Endothelial cell of umbilical vein (primary cell): ENCODE results near the gene CNNM3. TPM values are rescaled to one million over a fixed set of nuclear protein-coding genes. Genes with fewer than 3 reads are reported as not detected.

Source experiments
- BruUV-seq: library from RNA; stranded (reverse); fragments of 400-500 nt; replicated peaks from 2 replicates; lab custom pipeline; 2021; lab: Mats Ljungman, UMichigan
- CTCF ChIA-PET: fragments of 300-600, 350-600 bp; sonication (Branson Sonifier 250); formaldehyde crosslinking; loops from one replicate; lab custom pipeline; 2021; ENCODE audit warnings: antibody characterized with exemption, inconsistent platforms; lab: Charles Lee
- POLR2A ChIA-PET: fragments of 300-600, 350-600 bp; sonication (Branson Sonifier 250); formaldehyde crosslinking; loops from one replicate; lab custom pipeline; 2021; ENCODE audit warnings: antibody characterized with exemption, inconsistent platforms; lab: Charles Lee
- DNase-seq: peaks from one replicate; pipeline ENCODE4 v3.0.0-alpha.2; 2011; ENCODE audit warnings: low read depth, low spot score
- FAIRE-seq: peaks from 2 replicates; lab custom pipeline; 2011; peaks lifted over from hg19 to GRCh38; lab: Jason Lieb, UNC
- H2AFZ ChIP-seq: 2 replicates; pipeline ENCODE4 v1.6.0; 2012; ENCODE audit warnings: low read depth, low read length, control low read depth, inconsistent platforms
- H3K27ac ChIP-seq: 2 replicates; pipeline ENCODE4 v1.5.1; 2011; ENCODE audit warnings: low read depth, mild to moderate bottlenecking, control low read depth, low read length, moderate library complexity; ENCODE audit not compliant: insufficient read depth
- H3K27me3 ChIP-seq, 2 experiments: 2 replicates each; pipeline versions ENCODE4 v1.6.0 to v1.6.1; 2011; ENCODE audit warnings: low read length in 2 of 2, mixed read lengths in 1 of 2; ENCODE audit not compliant: control insufficient read depth in 2 of 2, insufficient read depth in 2 of 2
- H3K36me3 ChIP-seq, 2 experiments: 2 replicates in 1 of 2; 3 replicates in 1 of 2; pipeline ENCODE4 v1.5.1; 2011; ENCODE audit warnings: low read length in 2 of 2, mild to moderate bottlenecking in 1 of 2, moderate library complexity in 1 of 2; ENCODE audit not compliant: control insufficient read depth in 2 of 2, insufficient read depth in 2 of 2; ENCODE audit errors: extremely low read depth in 1 of 2
- H3K4me1 ChIP-seq: 3 replicates; pipeline ENCODE4 v1.5.1; 2011; ENCODE audit warnings: mild to moderate bottlenecking, low read length; ENCODE audit not compliant: control insufficient read depth, insufficient read depth; ENCODE audit errors: extremely low read depth
- H3K4me2 ChIP-seq: 2 replicates; pipeline ENCODE4 v1.6.1; 2011; ENCODE audit warnings: low read length, control low read depth, mixed read lengths; ENCODE audit not compliant: insufficient read depth
- H3K4me3 ChIP-seq, 3 experiments: fragments of 200-600 bp in 1 of 3; sonication (generic), shearing (Covaris generic) in 1 of 3; replicated peaks in 1 of 3; 2 replicates each; pipeline ENCODE4 v1.5.1; 2011 to 2016; ENCODE audit warnings: control low read depth in 3 of 3, low read length in 3 of 3, mild to moderate bottlenecking in 2 of 3, inconsistent platforms in 1 of 3, low read depth in 1 of 3, moderate library complexity in 1 of 3; ENCODE audit not compliant: insufficient read depth in 1 of 3
- H3K79me2 ChIP-seq: 2 replicates; pipeline ENCODE4 v1.6.0; 2012; ENCODE audit warnings: low read length, inconsistent platforms; ENCODE audit not compliant: control insufficient read depth, insufficient read depth
- H3K9ac ChIP-seq: replicated peaks from 2 replicates; pipeline ENCODE3; 2011; ENCODE audit warnings: low read length, control low read depth; ENCODE audit not compliant: insufficient read depth; ENCODE audit errors: extremely low read depth
- H3K9me1 ChIP-seq: replicated peaks from 3 replicates; pipeline ENCODE4 v1.6.0; 2011; ENCODE audit warnings: mild to moderate bottlenecking, low read length; ENCODE audit not compliant: control insufficient read depth, insufficient read depth; ENCODE audit errors: extremely low read depth
- H3K9me3 ChIP-seq: replicated peaks from 2 replicates; pipeline ENCODE4 v1.5.1; 2012; ENCODE audit warnings: low read length, inconsistent platforms; ENCODE audit not compliant: control insufficient read depth, insufficient read depth
- H4K20me1 ChIP-seq: replicated peaks from 2 replicates; pipeline ENCODE3; 2011; ENCODE audit warnings: mild to moderate bottlenecking, low read length; ENCODE audit not compliant: control insufficient read depth, insufficient read depth; ENCODE audit errors: extremely low read depth
- EZH2 ChIP-seq: IDR thresholded peaks from 2 replicates; pipeline ENCODE4 v1.6.1; 2012; ENCODE audit warnings: borderline replicate concordance, low read depth, mild to moderate bottlenecking, moderate library complexity, low read length, inconsistent platforms; ENCODE audit not compliant: severe bottlenecking
- FOS ChIP-seq: IDR thresholded peaks from 2 replicates; pipeline ENCODE4 v1.6.1; 2011; ENCODE audit warnings: mild to moderate bottlenecking, low read length, moderate library complexity, borderline replicate concordance; ENCODE audit not compliant: insufficient read depth
- GATA2 ChIP-seq: IDR thresholded peaks from 2 replicates; pipeline ENCODE4 v1.7.0; 2011; ENCODE audit warnings: low read depth, mild to moderate bottlenecking, moderate library complexity, mixed read lengths, low read length; ENCODE audit not compliant: insufficient read length, insufficient read depth
- JUN ChIP-seq: IDR thresholded peaks from 2 replicates; pipeline ENCODE4 v1.6.1; 2011; ENCODE audit warnings: borderline replicate concordance, low read depth; ENCODE audit not compliant: insufficient read length, insufficient read depth
- MYC ChIP-seq: IDR thresholded peaks from one replicate; pipeline ENCODE4 v1.6.1; 2011; ENCODE audit warnings: mild to moderate bottlenecking, low read depth, low read length
- POLR2A ChIP-seq: IDR thresholded peaks from 2 replicates; pipeline ENCODE4 v1.6.1; 2012; ENCODE audit warnings: low read depth, mild to moderate bottlenecking, control low read depth, low read length
- POLR2AphosphoS5 ChIP-seq: IDR thresholded peaks from 2 replicates; pipeline ENCODE4 v1.6.1; 2012; ENCODE audit warnings: low read depth, mild to moderate bottlenecking, control low read depth, low read length, moderate library complexity; ENCODE audit not compliant: insufficient read depth
- dilution Hi-C: fragments of 300-500 bp; cut with MboI; formaldehyde crosslinking; loops from one replicate; pipeline ENCODE4 v1.15.0; 2019; ENCODE audit warnings: low sequenced_read_pairs; ENCODE audit not compliant: extremely low pct_ligation_motif_present
- intact Hi-C: fragments of 100-400 bp; cut with micrococcal nuclease; formaldehyde crosslinking; loops from one replicate; pipeline ENCODE4 v1.10.0; 2022
- polyA plus RNA-seq, 4 experiments: library from polyadenylated mRNA; depleted of rRNA in 3 of 4; stranded (reverse) in 3 of 4; unstranded in 1 of 4; fragments of >200 nt; gene quantifications; 2 replicates each; pipeline versions ENCODE4 v1.2.1 to v1.2.3, GENCODE V29; 2011 to 2012; ENCODE audit warnings: missing spikeins in 1 of 4
- total RNA-seq: library from RNA; stranded (reverse); gene quantifications from 2 replicates; pipeline ENCODE4 v1.2.3, GENCODE V29; 2021
- TF ChIP-seq, protein P1 (sequence below): IDR thresholded peaks from 2 replicates; pipeline ENCODE4 v1.6.1; 2011; ENCODE audit not compliant: insufficient read depth, insufficient read length
- TF ChIP-seq, protein P2 (sequence below), 2 donors: IDR thresholded peaks; 1 replicate in 1 of 2; 2 replicates in 1 of 2; pipeline ENCODE4 v1.5.1; 2011; ENCODE audit warnings: low read length in 2 of 2, mild to moderate bottlenecking in 2 of 2, moderate library complexity in 2 of 2, control low read depth in 1 of 2, inconsistent platforms in 1 of 2, low read depth in 1 of 2; ENCODE audit not compliant: insufficient read depth in 1 of 2; ENCODE audit errors: extremely low read depth in 1 of 2

The CNNM3 gene
- total and polyA plus RNA-seq, 2 donors (not counting 3 experiments of a cell fraction or from before 2014, with no cell fraction given) = 13.0 to 14.9 TPM

- ChIA-PET CTCF (interaction anchor here (1.9 kb wide), 1 partner anchor 9 kb away, joined by 5 read pairs; the partner anchor contains the start of gene CNNM3), POLR2A (interaction anchor here (0.6 kb wide), 2 partner anchors 16 to 51 kb away, joined by 4 to 14 read pairs; partner anchors contain the start of gene ANKRD39)
Observed at GRCh38 chr2:96807127-96807471, 9.0 kb upstream of the CNNM3 start.

More at GRCh38 chr2:96807127-96807471, 9.0 kb upstream of the CNNM3 start:
- TF ChIP-seq MYC (no peak), POLR2AphosphoS5 (no peak), POLR2A (no peak), EZH2 (no peak), FOS (no peak), GATA2 (no peak), JUN (no peak)
- TF ChIP-seq, protein P1, sequence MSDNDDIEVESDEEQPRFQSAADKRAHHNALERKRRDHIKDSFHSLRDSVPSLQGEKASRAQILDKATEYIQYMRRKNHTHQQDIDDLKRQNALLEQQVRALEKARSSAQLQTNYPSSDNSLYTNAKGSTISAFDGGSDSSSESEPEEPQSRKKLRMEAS = no peak
- TF ChIP-seq, protein P2, sequence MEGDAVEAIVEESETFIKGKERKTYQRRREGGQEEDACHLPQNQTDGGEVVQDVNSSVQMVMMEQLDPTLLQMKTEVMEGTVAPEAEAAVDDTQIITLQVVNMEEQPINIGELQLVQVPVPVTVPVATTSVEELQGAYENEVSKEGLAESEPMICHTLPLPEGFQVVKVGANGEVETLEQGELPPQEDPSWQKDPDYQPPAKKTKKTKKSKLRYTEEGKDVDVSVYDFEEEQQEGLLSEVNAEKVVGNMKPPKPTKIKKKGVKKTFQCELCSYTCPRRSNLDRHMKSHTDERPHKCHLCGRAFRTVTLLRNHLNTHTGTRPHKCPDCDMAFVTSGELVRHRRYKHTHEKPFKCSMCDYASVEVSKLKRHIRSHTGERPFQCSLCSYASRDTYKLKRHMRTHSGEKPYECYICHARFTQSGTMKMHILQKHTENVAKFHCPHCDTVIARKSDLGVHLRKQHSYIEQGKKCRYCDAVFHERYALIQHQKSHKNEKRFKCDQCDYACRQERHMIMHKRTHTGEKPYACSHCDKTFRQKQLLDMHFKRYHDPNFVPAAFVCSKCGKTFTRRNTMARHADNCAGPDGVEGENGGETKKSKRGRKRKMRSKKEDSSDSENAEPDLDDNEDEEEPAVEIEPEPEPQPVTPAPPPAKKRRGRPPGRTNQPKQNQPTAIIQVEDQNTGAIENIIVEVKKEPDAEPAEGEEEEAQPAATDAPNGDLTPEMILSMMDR (IDR thresholded peaks at IDR 0.05; ENCODE audit: extremely low read depth in 1 of 2, insufficient read depth in 1 of 2, low read depth in 1 of 2, low read length in 2 of 2) = no peak
- DNase-seq (no peak), FAIRE-seq (no peak)
- Histone ChIP-seq H3K4me1 (no peaks in the 10 kb centered on the region), H3K9me1 (no peaks in the 10 kb centered on the region), H2AFZ (no peak overlapping the region), H3K36me3 (no peaks in the 10 kb centered on the region), H3K9ac (no peak overlapping the region), H4K20me1 (no peaks in the 10 kb centered on the region), H3K79me2 (no peaks in the 10 kb centered on the region), H3K9me3 (no peaks in the 10 kb centered on the region), H3K4me2 (no peak overlapping the region), H3K27ac (no peak overlapping the region), H3K27me3 (no peaks in the 10 kb centered on the region), H3K4me3 (no peak overlapping the region)
- intact Hi-C loops = no loop called here
- dilution Hi-C loops = no loop called here
- no TSS peak for BruUV-seq
